Measurements from ENCODE around the gene CHST3. TPM values are rescaled to one million over a fixed set of nuclear protein-coding genes. Genes with fewer than 3 reads are reported as not detected.
"Not testable (repeated sequence)": the region's sequence is repeated elsewhere in the genome, so short reads cannot be mapped to it uniquely, and the experiment has no call there.

CHST3 gene
- total RNA-seq, 3 donors from 2014 or later: 20.2 to 34.5 (median 25.6) TPM

GRCh38 chr10:71975087-71975870 lies 11.1 kb downstream of the CHST3 start:
- peaks cover 15 to 44% of the 10 kb centered on the region in 2 donors for H3K4me1 ChIP-seq
- no peaks in the 10 kb centered on the region for H3K36me3 ChIP-seq
- no peaks in the 10 kb centered on the region for H3K27me3 ChIP-seq
- peak overlapping the region; percentile 85 to 92 for H3K27ac ChIP-seq
- peak in 1 of 2 donors; percentile 50 for DNase-seq (ENCODE audit: low spot score in 2 of 2)
- H3K4me3 ChIP-seq: peak overlapping the region in 2 of 3 donors; percentile 4 to 43
- no peak for TF ChIP-seq POLR2A (IDR thresholded peaks at IDR 0.05)
- no peak for TF ChIP-seq POLR2AphosphoS5 (IDR thresholded peaks at IDR 0.05)
- no peak for TF ChIP-seq CTCF (IDR thresholded peaks at IDR 0.05)
- no peaks in the 10 kb centered on the region for H3K9me3 ChIP-seq
- intact Hi-C loops (cut with DNase I; ENCODE audit: low total_unique reads): no loop called here

- intact Hi-C loops (cut with DNase I; ENCODE audit: low total_unique reads): no loop called here
- Histone ChIP-seq H3K4me1 (peaks cover 15 to 45% of the 10 kb centered on the region in 2 donors), H3K36me3 (no peaks in the 10 kb centered on the region), H3K4me3 (peak overlapping the region in 2 of 3 donors; percentile 4 to 43), H3K9me3 (no peaks in the 10 kb centered on the region), H3K27me3 (no peaks in the 10 kb centered on the region), H3K27ac (peak overlapping the region; percentile 85 to 92)
- TF ChIP-seq CTCF (IDR thresholded peaks at IDR 0.05) (no peak), POLR2A (IDR thresholded peaks at IDR 0.05) (no peak), POLR2AphosphoS5 (IDR thresholded peaks at IDR 0.05) (no peak)
- peak in 1 of 2 donors; percentile 41 for DNase-seq (ENCODE audit: low spot score in 2 of 2)
Measured at GRCh38 chr10:71975871-71976725, 11.9 kb downstream of the CHST3 start.

GRCh38 chr10:71977614-71977903 lies 13.4 kb downstream of the CHST3 start:
- H3K9me3 ChIP-seq; intact Hi-C loops (cut with DNase I; ENCODE audit: low total_unique reads); H3K36me3 ChIP-seq; H3K27me3 ChIP-seq; H3K4me3 ChIP-seq: not testable (repeated sequence)
- H3K27ac ChIP-seq: peak overlapping the region; percentile 0 to 34
- peak in 1 of 2 donors; percentile 15 for DNase-seq (ENCODE audit: low spot score in 2 of 2)
- peaks cover 15 to 56% of the 10 kb centered on the region in 2 donors for H3K4me1 ChIP-seq

GRCh38 chr10:71978476-71978875 lies 14.3 kb downstream of the CHST3 start:
- TF ChIP-seq POLR2A (IDR thresholded peaks at IDR 0.05): no peak
- TF ChIP-seq POLR2AphosphoS5 (IDR thresholded peaks at IDR 0.05): no peak
- TF ChIP-seq CTCF (IDR thresholded peaks at IDR 0.05): no peak
- Histone ChIP-seq H3K4me1 (peaks cover 15 to 56% of the 10 kb centered on the region in 2 donors), H3K36me3 (no peaks in the 10 kb centered on the region), H3K4me3 (no peak overlapping the region), H3K27ac (peak overlapping the region; percentile 50 to 75), H3K27me3 (no peaks in the 10 kb centered on the region), H3K9me3 (no peaks in the 10 kb centered on the region)
- DNase-seq (ENCODE audit: low spot score in 2 of 2): no peak
- intact Hi-C loops (cut with DNase I; ENCODE audit: low total_unique reads): no loop called here

- TF ChIP-seq CTCF (IDR thresholded peaks at IDR 0.05) (no peak), POLR2AphosphoS5 (IDR thresholded peaks at IDR 0.05) (no peak), POLR2A (IDR thresholded peaks at IDR 0.05) (no peak)
- peak in 1 of 2 donors; percentile 28 for DNase-seq (ENCODE audit: low spot score in 2 of 2)
- Histone ChIP-seq H3K4me3 (no peak overlapping the region), H3K4me1 (peaks cover 15 to 52% of the 10 kb centered on the region in 2 donors), H3K27me3 (no peaks in the 10 kb centered on the region), H3K9me3 (no peaks in the 10 kb centered on the region), H3K36me3 (no peaks in the 10 kb centered on the region), H3K27ac (peak overlapping the region; percentile 50 to 75)
- intact Hi-C loops (cut with DNase I; ENCODE audit: low total_unique reads): no loop called here
Measured at GRCh38 chr10:71978988-71979691, 14.9 kb downstream of the CHST3 start.

Measured in breast epithelium (tissue), 4 donors.